Mucosa of descending colon (tissue), 3 donors: ENCODE measurements around the gene DOCK2. TPM values are rescaled to one million over a fixed set of nuclear protein-coding genes. Genes with fewer than 3 reads are reported as not detected.
"Not testable (repeated sequence)": the region's sequence is repeated elsewhere in the genome, so short reads cannot be mapped to it uniquely, and the experiment has no call there.

Source experiments
- ATAC-seq: fragments of 200-7000 bp; cut with Tn5 transposase; one replicate; pipeline ENCODE4 v1.9.1; 2020; ENCODE audit warnings: mild to moderate bottlenecking, moderate library complexity
- DNase-seq, 3 donors: peaks; one replicate each; pipeline ENCODE4 v3.0.0-alpha.2; 2020
- H3K36me3 ChIP-seq: fragments of 200-600 bp; one replicate; pipeline ENCODE4 v1.8.0; 2021; ENCODE audit warnings: low read depth, mild to moderate bottlenecking
- H3K4me1 ChIP-seq: fragments of 200-600 bp; one replicate; pipeline ENCODE4 v1.8.0; 2021; ENCODE audit warnings: low read depth, mild to moderate bottlenecking
- H3K4me3 ChIP-seq: fragments of 200-600 bp; one replicate; pipeline ENCODE4 v1.8.0; 2021; ENCODE audit warnings: mild to moderate bottlenecking
- H3K9me3 ChIP-seq: fragments of 200-600 bp; one replicate; pipeline ENCODE4 v1.8.0; 2021; ENCODE audit warnings: mild to moderate bottlenecking
- intact Hi-C, 2 donors: fragments of 100-400 bp; cut with DNase I in 1 of 2; cut with micrococcal nuclease in 1 of 2; formaldehyde crosslinking; loops; one replicate each; pipeline versions ENCODE4 v1.11.0 to v1.11.1; 2022; cut with DNase I, micrococcal nuclease
- total RNA-seq, 3 donors: library from RNA; stranded (reverse); fragmentation: NEBNext Ultra II Directional in 2 of 3; extraction: Animal tissue kit (Norgen Biotek cat#: 25700) in 2 of 3; gene quantifications; one replicate each; pipeline versions ENCODE4 v1.2.1 to v1.2.4, GENCODE V29; 2021 to 2023
- TF ChIP-seq, protein P1 (sequence below): fragments of 200-600 bp; IDR thresholded peaks from one replicate; pipeline ENCODE4 v1.8.0; 2022; ENCODE audit warnings: antibody characterized with exemption, mild to moderate bottlenecking
- donor health status: DM: no; HTN: no; CAD: no; lungs with moderate emphysema.
- donor health status: DM: no; HTN: no; CAD: no.
- donor health status: DM: no; HTN: yes; CAD: no.

DOCK2 gene
- total RNA-seq, 3 donors from 2014 or later, result 7.2 to 20.1 (median 18.1) TPM

DNA sequence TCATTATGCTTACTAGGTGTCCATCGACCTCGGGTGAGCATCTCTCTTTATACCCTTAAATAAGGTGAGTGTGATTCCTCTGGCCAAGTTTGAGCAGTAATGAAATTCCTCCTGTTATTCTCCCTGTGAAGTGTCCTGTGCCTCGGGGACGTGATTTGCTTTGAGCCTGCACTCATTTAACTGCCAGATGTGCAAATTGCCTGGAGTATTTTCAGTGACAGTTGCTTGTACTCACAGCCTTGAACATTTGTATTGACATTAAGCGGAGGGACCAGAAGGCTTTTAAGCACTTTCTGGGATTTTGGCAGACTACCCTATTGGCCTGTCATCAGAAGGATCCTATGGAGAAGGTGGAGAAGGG lies 126.9 kb downstream of the DOCK2 start:
- intact Hi-C loops, result no loop called here
- ATAC-seq (no peak), DNase-seq (no peak)
- Histone ChIP-seq H3K4me3 (no peak overlapping the region), H3K9me3 (no peaks in the 10 kb centered on the region), H3K36me3 (no peaks in the 10 kb centered on the region), H3K4me1 (no peaks in the 10 kb centered on the region)
- TF ChIP-seq, protein P1, sequence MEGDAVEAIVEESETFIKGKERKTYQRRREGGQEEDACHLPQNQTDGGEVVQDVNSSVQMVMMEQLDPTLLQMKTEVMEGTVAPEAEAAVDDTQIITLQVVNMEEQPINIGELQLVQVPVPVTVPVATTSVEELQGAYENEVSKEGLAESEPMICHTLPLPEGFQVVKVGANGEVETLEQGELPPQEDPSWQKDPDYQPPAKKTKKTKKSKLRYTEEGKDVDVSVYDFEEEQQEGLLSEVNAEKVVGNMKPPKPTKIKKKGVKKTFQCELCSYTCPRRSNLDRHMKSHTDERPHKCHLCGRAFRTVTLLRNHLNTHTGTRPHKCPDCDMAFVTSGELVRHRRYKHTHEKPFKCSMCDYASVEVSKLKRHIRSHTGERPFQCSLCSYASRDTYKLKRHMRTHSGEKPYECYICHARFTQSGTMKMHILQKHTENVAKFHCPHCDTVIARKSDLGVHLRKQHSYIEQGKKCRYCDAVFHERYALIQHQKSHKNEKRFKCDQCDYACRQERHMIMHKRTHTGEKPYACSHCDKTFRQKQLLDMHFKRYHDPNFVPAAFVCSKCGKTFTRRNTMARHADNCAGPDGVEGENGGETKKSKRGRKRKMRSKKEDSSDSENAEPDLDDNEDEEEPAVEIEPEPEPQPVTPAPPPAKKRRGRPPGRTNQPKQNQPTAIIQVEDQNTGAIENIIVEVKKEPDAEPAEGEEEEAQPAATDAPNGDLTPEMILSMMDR, result no peak

DNA sequence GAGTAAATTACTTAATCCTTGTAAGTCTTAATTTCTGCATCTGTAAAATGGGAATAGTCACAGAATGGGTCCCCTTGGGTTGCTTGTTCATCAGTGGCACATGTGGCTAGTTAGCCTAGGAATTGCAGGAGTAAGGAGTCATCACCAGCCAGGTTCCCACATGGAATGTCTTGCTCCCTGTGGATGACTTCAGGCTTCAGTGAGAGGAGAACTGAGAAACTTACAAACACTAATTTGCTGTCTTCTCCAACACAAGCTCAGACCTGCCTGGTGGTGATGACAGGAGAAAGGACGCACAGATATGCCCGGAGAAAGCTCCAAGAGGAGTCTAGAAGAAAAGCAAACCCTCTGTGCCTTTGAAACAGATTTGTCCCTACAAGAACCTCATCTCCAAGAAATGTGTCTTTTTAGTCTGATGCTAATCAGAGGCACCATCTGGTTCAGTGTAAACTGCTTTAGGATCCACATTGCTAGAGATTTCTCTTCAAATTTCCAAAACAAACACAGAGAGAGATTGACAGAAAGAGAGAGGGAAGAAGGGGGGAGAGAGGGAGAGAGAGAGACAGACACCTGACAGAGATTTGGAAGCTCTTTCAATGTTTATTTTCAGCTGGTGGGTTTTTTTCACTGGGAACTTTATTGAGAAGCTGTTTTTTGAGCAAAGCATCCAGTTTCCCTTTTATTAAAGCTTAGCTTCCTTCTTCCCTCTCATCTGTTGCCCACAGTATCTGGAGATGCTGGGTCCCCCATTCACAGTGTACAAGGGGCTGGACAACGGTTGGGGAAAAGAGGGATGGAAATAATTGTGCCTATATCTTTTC lies 128.3 kb downstream of the DOCK2 start:
- H3K4me1 ChIP-seq, result no peaks in the 10 kb centered on the region
- no peaks in the 10 kb centered on the region for H3K9me3 ChIP-seq
- H3K36me3 ChIP-seq, result no peaks in the 10 kb centered on the region
- no peak for ATAC-seq
- intact Hi-C loops, result no loop called here
- H3K4me3 ChIP-seq, result no peak overlapping the region
- no peak for DNase-seq
- TF ChIP-seq, protein P1, result no peak

DNA sequence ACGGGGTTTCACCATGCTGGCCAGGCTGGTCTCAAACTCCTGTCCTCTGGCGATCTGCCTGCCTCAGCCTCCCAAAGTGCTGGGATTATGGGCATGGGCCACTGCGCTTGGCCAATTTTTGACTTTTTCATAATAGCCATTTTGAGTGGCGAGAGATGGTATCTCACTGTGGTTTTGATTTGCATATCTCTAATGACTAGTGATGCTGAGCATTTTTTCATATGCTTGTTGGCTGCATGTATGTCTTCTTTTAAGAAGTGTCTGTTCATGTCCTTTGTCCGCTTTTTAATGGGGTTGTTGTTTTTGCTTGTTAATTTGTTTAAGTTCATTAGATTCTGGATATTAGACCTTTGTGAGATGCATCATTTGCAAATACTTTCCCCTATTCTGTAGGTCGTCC lies 129.9 kb downstream of the DOCK2 start:
- ATAC-seq, intact Hi-C loops, H3K36me3 ChIP-seq: not testable (repeated sequence)

DNA sequence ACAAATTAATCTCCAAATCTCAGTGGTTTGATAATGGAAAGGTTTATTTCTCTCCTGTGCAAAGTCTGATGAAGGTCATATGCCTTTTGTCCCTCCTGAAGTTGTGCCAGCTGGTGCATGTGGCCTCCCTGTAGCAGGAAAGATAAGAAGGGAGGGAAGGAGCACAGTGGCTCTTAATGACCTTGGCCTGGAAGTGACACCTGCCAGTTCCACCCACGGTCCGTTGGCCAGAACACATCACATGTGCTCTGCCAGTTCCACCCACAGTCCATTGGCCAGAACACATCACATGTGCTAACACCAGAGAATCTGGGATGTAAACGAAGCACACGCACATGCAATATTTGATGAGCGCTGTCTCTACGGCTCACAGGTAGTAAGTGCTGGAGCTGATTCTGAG lies 130.9 kb downstream of the DOCK2 start:
- H3K36me3 ChIP-seq, result no peaks in the 10 kb centered on the region
- no peak for ATAC-seq
- H3K4me1 ChIP-seq, result no peaks in the 10 kb centered on the region
- H3K9me3 ChIP-seq, result no peaks in the 10 kb centered on the region
- no peak overlapping the region for H3K4me3 ChIP-seq
- TF ChIP-seq, protein P1, result no peak
- intact Hi-C loops, result no loop called here
- DNase-seq, result no peak

More for the DNA sequence above, 129.9 kb downstream of the DOCK2 start:
- H3K4me1 ChIP-seq, DNase-seq, H3K4me3 ChIP-seq, H3K9me3 ChIP-seq: not testable (repeated sequence)

DNA sequence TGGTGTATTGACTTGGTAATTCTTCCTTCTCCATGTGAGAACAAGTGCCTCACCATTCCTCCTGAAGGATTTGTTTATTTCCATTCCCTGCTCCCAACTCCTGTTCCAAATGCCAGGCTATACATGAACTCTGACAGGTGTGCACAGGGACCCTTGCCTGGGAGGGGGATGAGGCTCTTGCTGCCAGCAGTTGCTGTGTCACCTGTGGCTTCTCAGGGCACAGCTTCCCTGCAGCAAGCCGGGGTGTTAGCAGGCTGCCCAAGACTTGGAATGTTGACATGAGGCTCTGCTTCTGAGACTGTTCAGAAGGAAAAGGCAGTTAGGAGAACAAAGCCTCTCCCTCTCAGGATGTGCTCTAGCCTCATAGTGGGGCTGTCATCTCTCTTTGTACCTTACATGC lies 131.3 kb downstream of the DOCK2 start:
- Histone ChIP-seq H3K4me1 (no peaks in the 10 kb centered on the region), H3K4me3 (no peak overlapping the region), H3K36me3 (no peaks in the 10 kb centered on the region), H3K9me3 (no peaks in the 10 kb centered on the region)
- ATAC-seq, result no peak
- intact Hi-C loops, result no loop called here
- no peak for DNase-seq
- TF ChIP-seq, protein P1, result no peak

DNA sequence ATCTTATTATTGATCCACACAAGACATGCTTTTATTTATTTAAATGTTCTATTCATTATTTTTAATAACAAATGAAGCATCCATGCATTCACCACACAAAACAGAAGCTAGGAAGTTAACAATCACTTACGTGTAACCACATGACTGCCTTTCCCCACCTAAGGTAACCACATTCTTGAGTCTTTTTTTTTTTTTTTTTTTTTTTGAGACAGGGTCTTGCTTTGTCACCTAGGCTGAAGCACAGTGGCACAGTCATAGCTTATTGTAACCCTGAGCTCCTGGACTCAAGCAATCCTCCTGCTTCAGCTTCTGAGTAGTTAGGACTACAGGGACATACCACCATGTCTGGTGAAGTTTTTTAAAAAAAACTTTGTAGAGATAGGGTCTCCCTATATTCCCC lies 133.0 kb downstream of the DOCK2 start:
- H3K36me3 ChIP-seq, result no peaks in the 10 kb centered on the region
- no peak overlapping the region for H3K4me3 ChIP-seq
- TF ChIP-seq, protein P1, result no peak
- DNase-seq, result no peak
- no peaks in the 10 kb centered on the region for H3K9me3 ChIP-seq
- H3K4me1 ChIP-seq, result no peaks in the 10 kb centered on the region
- intact Hi-C loops, result no loop called here
- ATAC-seq, result no peak
